Keratinocyte (primary cell): ENCODE data around the gene ACTN1.

Experiments used
- CTCF ChIP-seq, 3 experiments: IDR thresholded peaks in 1 of 3; conservative IDR thresholded peaks in 1 of 3; optimal IDR thresholded peaks in 1 of 3; 2 replicates in 2 of 3; 3 replicates in 1 of 3; pipeline versions ENCODE3 to v1.5.1; 2011; ENCODE audit warnings: low read length in 3 of 3, mild to moderate bottlenecking in 3 of 3, moderate library complexity in 2 of 3, control low read depth in 1 of 3, inconsistent platforms in 1 of 3; ENCODE audit not compliant: insufficient read depth in 2 of 3; ENCODE audit errors: extremely low read depth in 1 of 3
- EZH2 ChIP-seq: IDR thresholded peaks from one replicate; pipeline ENCODE4 v1.6.1; 2012; ENCODE audit warnings: inconsistent platforms, mild to moderate bottlenecking, low read length, moderate library complexity

DNA sequence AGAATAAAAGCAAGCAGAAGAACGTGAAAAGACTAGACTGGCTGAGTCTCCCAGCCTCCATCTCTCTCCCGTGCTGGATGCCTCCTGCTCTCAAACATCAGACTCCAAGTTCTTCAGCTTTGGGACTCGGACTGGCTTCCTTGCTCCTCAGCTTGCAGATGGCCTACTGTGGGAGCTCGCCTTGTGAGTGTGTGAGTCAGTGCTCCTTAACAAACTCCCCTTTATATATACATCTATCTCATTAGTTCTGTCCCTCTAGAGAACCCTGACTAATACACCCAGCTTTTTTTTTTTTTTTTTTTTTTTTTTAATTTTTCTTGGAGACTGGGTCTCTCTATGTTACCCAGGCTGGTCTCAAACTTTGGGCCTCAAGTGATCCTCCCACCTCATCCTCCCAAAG is 46.9 kb downstream of the ACTN1 start:
- TF ChIP-seq CTCF (optimal IDR thresholded peaks at IDR 0.05 in 1 of 3, IDR thresholded peaks at IDR 0.05 in 1 of 3, conservative IDR thresholded peaks at IDR 0.05 in 1 of 3; ENCODE audit: extremely low read depth in 1 of 3, insufficient read depth in 2 of 3, low read length in 3 of 3) (no peak), EZH2 (no peak)
